Stimulated activated CD4-positive, alpha-beta T cell treated with anti-CD3 and anti-CD28 coated beads, Interleukin-4, amount 100 ng/mL, for 1 hour (primary cell): ENCODE results near the gene SSNA1.

ENCODE experiments used
- DNase-seq: peaks from one replicate; pipeline ENCODE4 v3.0.0-alpha.2; 2020

The SSNA1 gene

GRCh38 chr9:137156567-137157375 is 31.7 kb upstream of the SSNA1 start:
- peak; percentile 69 for DNase-seq

GRCh38 chr9:137157618-137158415 is 30.7 kb upstream of the SSNA1 start:
- DNase-seq: no peak

GRCh38 chr9:137158625-137159024 is 29.9 kb upstream of the SSNA1 start:
- DNase-seq: no peak

- no peak for DNase-seq
Observed at GRCh38 chr9:137159105-137160053, 29.1 kb upstream of the SSNA1 start.

- no peak for DNase-seq
Observed at GRCh38 chr9:137160054-137160425, 28.4 kb upstream of the SSNA1 start.

GRCh38 chr9:137160716-137161557 is 27.5 kb upstream of the SSNA1 start:
- no peak for DNase-seq

- DNase-seq: no peak
Observed at GRCh38 chr9:137161558-137162486, 26.7 kb upstream of the SSNA1 start.

GRCh38 chr9:137162505-137163364 is 25.7 kb upstream of the SSNA1 start:
- no peak for DNase-seq

GRCh38 chr9:137163365-137163715 is 25.1 kb upstream of the SSNA1 start:
- DNase-seq: no peak

GRCh38 chr9:137163805-137164204 is 24.7 kb upstream of the SSNA1 start:
- DNase-seq: no peak

GRCh38 chr9:137164370-137165249 is 23.9 kb upstream of the SSNA1 start:
- DNase-seq: no peak

- no peak for DNase-seq
Observed at GRCh38 chr9:137165250-137165836, 23.1 kb upstream of the SSNA1 start.

- DNase-seq: no peak
Observed at GRCh38 chr9:137166380-137167229, 21.9 kb upstream of the SSNA1 start.

GRCh38 chr9:137167277-137167746 is 21.2 kb upstream of the SSNA1 start:
- DNase-seq: no peak

- no peak for DNase-seq
Observed at GRCh38 chr9:137167747-137168572, 20.5 kb upstream of the SSNA1 start.

GRCh38 chr9:137168573-137168903 is 19.9 kb upstream of the SSNA1 start:
- DNase-seq: no peak
